Measurements from ENCODE around the gene SMG6.

SMG6 gene

GRCh38 chr17:2064147-2064489, 239.5 kb downstream of the SMG6 start (continued):
- TF ChIP-seq CSRNP3 (CRISPR knock-in tag; IDR thresholded peaks at IDR 0.05) (no peak), TOX (CRISPR knock-in tag; IDR thresholded peaks at IDR 0.05; ENCODE audit: borderline replicate concordance) (no peak), OSR1 (CRISPR knock-in tag; IDR thresholded peaks at IDR 0.05) (no peak), RARB (CRISPR knock-in tag; IDR thresholded peaks at IDR 0.05) (no peak), POU6F1 (CRISPR knock-in tag; IDR thresholded peaks at IDR 0.05; ENCODE audit: borderline replicate concordance, low read depth) (no peak)

GRCh38 chr17:2063261-2064146, 240.1 kb downstream of the SMG6 start:
- ATAC-seq, result no peak
- TF ChIP-seq TOX (CRISPR knock-in tag; IDR thresholded peaks at IDR 0.05; ENCODE audit: borderline replicate concordance), result no peak
- TF ChIP-seq ISL1 (CRISPR knock-in tag; IDR thresholded peaks at IDR 0.05), result no peak
- no peak for TF ChIP-seq CSRNP3 (CRISPR knock-in tag; IDR thresholded peaks at IDR 0.05)
- no peak for TF ChIP-seq TSHZ2 (CRISPR knock-in tag; IDR thresholded peaks at IDR 0.05)
- no peak for TF ChIP-seq RARB (CRISPR knock-in tag; IDR thresholded peaks at IDR 0.05)
- no peak for TF ChIP-seq CREB5 (CRISPR knock-in tag; IDR thresholded peaks at IDR 0.05; ENCODE audit: low read depth)
- no peak for TF ChIP-seq PPARA (CRISPR knock-in tag; IDR thresholded peaks at IDR 0.05; ENCODE audit: borderline replicate concordance)
- TF ChIP-seq PATZ1 (CRISPR knock-in tag; IDR thresholded peaks at IDR 0.05; ENCODE audit: borderline replicate concordance), result no peak
- TF ChIP-seq ZC3H10 (CRISPR knock-in tag; IDR thresholded peaks at IDR 0.05), result no peak
- TF ChIP-seq ESRRG (CRISPR knock-in tag; IDR thresholded peaks at IDR 0.05), result no peak
- TF ChIP-seq ZNF70 (CRISPR knock-in tag; IDR thresholded peaks at IDR 0.05), result no peak
- no peak for TF ChIP-seq SNAI2 (CRISPR knock-in tag; IDR thresholded peaks at IDR 0.05)
- no peak for TF ChIP-seq GLIS3 (CRISPR knock-in tag; IDR thresholded peaks at IDR 0.05)
- no peak for TF ChIP-seq ZNF565 (CRISPR knock-in tag; conservative IDR thresholded peaks at IDR 0.05; ENCODE audit: low read depth)
- no peak for TF ChIP-seq BACH2 (CRISPR knock-in tag; IDR thresholded peaks at IDR 0.05; ENCODE audit: borderline replicate concordance)
- TF ChIP-seq POU6F1 (CRISPR knock-in tag; IDR thresholded peaks at IDR 0.05; ENCODE audit: borderline replicate concordance, low read depth), result no peak
- no peak for TF ChIP-seq ZFP3 (CRISPR knock-in tag; IDR thresholded peaks at IDR 0.05)
